ENCODE data around the gene PDHB. TPM values are rescaled to one million over a fixed set of nuclear protein-coding genes. Genes with fewer than 3 reads are reported as not detected.

PDHB gene
- total RNA-seq, result 60.1 and 64.4 TPM in 2 replicates

DNA sequence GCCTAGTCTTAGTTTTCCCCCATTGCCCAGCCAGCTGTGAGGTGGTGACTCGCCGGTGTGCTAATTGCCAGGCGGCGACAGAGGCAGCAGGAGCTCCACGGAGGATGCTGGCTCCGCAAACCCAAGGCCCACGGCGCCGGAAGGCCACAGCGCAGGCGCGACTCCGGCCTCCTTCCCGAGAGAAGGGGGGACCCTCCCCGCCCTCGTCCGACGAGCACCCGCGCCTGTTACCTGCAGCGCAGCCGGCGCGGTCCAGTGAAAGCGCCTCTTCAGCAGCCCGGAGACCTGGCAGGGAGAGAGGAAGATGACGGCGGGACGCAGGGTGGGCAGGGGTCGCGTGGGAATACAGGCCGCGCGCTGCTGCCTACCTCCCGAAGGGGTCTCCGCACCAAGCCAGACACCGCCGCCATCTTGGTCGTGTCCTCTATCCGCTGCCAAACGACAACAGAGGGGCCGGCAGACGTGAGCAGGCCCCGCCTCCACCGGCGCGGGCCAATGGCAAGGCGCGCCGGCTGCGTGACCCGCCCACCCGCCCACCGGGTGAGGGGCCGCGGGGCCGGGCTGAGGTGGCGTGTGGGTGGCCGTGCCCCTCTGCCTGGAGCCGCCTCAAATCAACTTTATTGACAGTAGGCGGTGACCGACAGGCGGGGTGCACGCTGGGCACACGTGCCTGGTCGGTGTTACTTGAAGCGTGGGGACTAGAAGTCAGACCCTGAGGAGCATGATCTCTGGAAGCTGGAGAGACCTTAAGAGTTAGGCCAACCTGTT lies at the start of gene PDHB:
TSS of gene PDHB (minus strand) at position 433 of the 768 bp plus-strand sequence. CDS start at position 410, 23 bp downstream.
- intact Hi-C loops (cut with micrococcal nuclease), result loop anchor here (1.0 to 5.0 kb wide), 7 partner anchors 38 to 196 kb away; partner anchors contain the start of genes ABHD6, HTD2, PXK and RPP14

DNA sequence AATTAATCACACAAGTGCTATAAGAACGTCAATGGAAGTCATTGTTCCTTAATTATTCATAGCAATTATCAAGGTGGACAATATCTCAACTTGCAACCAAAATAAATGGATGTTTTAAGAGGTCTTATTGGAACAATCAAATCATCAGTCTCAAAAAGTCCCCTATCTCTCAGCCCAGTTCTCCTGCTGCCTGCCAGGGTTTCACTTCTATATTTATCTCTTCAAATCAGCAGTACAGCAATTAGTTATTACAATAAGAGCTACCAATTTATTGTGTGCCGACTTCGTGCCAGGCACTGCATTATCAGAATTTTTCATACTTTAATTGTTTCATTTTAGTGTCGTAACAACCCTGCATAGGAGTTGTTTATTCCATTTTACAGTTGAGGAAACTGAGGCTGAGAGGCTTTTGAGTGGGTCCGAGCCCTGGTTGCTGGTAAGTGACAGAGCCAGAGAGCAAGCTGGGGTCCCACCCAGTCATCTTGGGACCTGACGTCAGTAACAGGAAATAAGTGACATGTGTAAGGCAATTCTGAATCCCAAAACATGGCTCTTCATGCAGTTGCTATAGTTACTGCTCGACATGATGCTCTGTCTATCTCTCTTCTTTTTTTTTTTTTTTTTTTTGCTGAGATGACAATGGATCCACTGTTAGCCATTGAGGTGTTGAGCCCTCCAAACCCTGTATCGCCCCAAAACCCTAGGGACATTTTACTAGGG lies 49.4 kb upstream of the PDHB start:
- intact Hi-C loops (cut with micrococcal nuclease), result no loop called here

DNA sequence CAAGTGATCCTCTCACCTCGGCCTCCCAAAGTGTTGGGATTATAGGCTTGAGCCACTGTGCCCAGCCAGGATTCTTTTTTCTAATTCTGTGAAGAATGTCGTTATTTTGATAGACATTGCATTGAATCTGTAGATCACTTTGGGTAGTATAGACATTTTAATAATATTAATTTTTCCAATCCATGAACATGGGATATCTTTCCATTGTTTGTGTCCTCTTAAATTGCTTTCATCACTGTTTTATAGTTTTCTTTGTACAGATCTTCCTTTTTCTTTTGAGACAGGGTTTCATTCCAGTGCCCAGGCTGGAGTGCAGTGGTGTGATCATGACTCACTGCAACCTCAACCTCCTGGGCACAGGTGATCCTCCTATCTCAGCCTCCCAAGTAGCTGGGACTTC lies 46.7 kb upstream of the PDHB start:
- intact Hi-C loops (cut with micrococcal nuclease), result no loop called here

GRCh38 chr3:58478781-58479180 lies 45.1 kb upstream of the PDHB start:
- intact Hi-C loops (cut with micrococcal nuclease), result no loop called here

DNA sequence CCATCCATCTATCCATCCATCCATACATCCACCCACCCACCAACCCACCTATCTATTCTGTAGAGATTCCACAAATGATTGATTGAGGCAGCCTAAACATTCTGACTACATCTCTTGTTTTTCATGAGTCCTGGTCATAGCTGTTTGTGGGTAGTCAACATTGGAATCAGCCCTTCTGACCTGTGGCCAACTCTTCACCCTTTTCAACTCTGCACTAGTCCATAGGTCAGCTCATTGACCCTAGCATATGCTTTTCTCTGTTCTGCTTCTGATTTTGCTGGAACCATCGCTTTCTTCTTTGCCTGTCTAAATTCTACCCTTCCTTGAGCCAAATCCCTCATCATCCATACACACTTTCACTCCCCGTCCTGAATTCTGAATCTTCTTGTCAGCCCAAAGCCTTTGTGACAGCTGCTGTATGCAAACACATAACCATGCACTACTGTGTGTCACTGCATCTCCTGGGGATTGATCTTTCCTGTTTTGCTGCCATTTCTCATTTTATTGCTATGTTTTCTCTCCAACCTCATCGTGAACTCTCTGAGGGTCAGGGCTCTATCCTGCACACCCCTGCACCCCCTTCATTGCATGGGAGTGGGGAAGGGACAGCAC lies 41.4 kb upstream of the PDHB start:
- intact Hi-C loops (cut with micrococcal nuclease), result no loop called here

DNA sequence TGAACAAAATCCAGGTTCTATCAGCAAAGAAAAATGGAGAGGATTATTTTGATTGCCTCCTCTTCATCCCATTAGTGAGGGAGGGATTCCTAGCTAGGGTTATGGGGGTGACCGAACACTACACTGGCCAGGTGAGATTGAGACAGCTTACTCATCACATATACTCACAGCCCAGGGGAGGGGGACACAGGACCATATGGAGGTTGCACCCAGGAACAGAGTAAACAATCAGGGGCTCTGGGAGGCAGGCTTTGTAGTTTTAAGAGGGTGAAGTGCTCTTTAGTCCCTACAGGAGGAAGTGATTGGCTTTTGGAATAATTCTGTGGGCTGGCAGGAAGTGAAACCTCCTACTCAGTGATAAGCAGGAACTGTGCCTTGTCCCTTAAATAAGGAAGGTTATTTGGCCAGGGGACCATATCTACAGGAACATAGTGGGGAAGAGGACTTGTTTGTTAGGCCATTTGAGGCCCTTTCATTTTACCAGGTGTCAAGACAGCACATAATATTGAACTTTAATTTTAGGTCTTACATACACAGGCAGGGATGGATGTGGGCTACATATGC lies 40.8 kb upstream of the PDHB start:
- intact Hi-C loops (cut with micrococcal nuclease), result no loop called here

- intact Hi-C loops (cut with micrococcal nuclease), result no loop called here
These were observed 39.6 kb upstream of the PDHB start for GRCh38 chr3:58473275-58473674.

- intact Hi-C loops (cut with micrococcal nuclease), result loop anchor here (1.0 to 2.0 kb wide), 4 partner anchors 8 to 62 kb away; partner anchors contain the start of genes KCTD6 and PDHB
These were observed 37.6 kb upstream of the PDHB start for GRCh38 chr3:58471025-58471887.

GRCh38 chr3:58470363-58471024 lies 36.9 kb upstream of the PDHB start:
- intact Hi-C loops (cut with micrococcal nuclease), result loop anchor here (1.0 to 2.0 kb wide), 4 partner anchors 7 to 62 kb away; partner anchors contain the start of genes KCTD6 and PDHB

GRCh38 chr3:58469096-58469495 lies 35.5 kb upstream of the PDHB start:
- intact Hi-C loops (cut with micrococcal nuclease), result no loop called here

- intact Hi-C loops (cut with micrococcal nuclease), result no loop called here
These were observed 33.4 kb upstream of the PDHB start for GRCh38 chr3:58466899-58467563.

- intact Hi-C loops (cut with micrococcal nuclease), result no loop called here
These were observed 31.2 kb upstream of the PDHB start for GRCh38 chr3:58464866-58465265.

DNA sequence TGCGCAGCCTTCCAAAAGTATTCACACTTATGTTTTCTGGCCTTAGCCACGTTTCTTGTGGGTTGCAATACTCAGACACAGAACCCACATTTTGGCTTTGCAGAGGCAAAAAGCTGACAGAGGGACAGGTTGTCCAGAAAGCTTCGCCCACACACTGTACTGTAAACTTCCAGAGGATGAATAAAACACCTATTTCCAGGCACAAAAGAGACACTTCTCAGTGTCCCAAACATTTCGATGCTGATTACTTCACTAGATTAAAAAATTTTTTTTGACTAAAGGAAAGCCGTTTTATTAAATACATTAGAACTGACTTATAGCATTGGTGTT lies 30.3 kb upstream of the PDHB start:
- intact Hi-C loops (cut with micrococcal nuclease), result loop anchor here (1.0 kb wide), 3 partner anchors 7 to 68 kb away; no protein-coding TSS in a partner anchor

GRCh38 chr3:58463181-58463941 lies 29.7 kb upstream of the PDHB start:
- intact Hi-C loops (cut with micrococcal nuclease), result loop anchor here (1.0 kb wide), 3 partner anchors 8 to 69 kb away; no protein-coding TSS in a partner anchor

DNA sequence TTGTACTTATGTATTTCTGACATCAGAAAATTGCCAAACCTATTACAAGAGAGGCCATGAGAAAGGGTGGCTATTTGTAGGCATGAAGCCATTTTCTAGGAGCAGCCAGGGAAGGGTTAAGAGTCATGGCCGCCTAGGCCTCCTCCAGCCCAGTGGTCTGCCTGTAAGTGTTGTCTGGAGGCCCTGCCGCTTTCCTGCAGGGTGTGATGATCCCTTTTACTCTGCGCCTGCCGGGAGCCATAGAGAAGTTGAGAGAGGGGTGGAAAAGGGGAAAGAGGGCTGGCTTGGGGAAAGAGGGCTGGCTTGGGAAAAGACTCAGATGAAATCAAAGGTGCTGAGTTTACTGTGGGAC lies 29.2 kb upstream of the PDHB start:
- intact Hi-C loops (cut with micrococcal nuclease), result loop anchor here (1.0 kb wide), 3 partner anchors 8 to 69 kb away; no protein-coding TSS in a partner anchor

- intact Hi-C loops (cut with micrococcal nuclease), result no loop called here
These were observed 25.5 kb upstream of the PDHB start for GRCh38 chr3:58459160-58459559.

DNA sequence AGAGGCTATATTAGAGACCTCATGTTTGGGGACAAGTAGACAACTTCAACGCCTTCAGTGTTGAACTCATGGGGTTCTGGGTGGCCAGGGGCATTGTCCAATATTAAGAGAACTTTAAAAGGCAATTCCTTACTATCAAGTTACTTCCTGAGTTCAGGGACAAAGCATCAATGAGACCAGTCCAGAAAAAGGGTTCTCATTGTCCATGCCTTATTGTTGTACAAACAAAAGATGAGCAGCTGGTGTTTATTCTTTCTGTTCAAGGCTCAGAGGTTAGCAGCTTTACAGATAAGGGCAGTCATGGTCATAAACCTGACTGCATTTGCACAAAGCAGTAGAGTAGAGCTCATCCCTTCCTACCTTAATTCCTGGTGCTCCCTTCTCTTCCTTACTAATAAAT lies 18.5 kb upstream of the PDHB start:
- intact Hi-C loops (cut with micrococcal nuclease), result no loop called here

DNA sequence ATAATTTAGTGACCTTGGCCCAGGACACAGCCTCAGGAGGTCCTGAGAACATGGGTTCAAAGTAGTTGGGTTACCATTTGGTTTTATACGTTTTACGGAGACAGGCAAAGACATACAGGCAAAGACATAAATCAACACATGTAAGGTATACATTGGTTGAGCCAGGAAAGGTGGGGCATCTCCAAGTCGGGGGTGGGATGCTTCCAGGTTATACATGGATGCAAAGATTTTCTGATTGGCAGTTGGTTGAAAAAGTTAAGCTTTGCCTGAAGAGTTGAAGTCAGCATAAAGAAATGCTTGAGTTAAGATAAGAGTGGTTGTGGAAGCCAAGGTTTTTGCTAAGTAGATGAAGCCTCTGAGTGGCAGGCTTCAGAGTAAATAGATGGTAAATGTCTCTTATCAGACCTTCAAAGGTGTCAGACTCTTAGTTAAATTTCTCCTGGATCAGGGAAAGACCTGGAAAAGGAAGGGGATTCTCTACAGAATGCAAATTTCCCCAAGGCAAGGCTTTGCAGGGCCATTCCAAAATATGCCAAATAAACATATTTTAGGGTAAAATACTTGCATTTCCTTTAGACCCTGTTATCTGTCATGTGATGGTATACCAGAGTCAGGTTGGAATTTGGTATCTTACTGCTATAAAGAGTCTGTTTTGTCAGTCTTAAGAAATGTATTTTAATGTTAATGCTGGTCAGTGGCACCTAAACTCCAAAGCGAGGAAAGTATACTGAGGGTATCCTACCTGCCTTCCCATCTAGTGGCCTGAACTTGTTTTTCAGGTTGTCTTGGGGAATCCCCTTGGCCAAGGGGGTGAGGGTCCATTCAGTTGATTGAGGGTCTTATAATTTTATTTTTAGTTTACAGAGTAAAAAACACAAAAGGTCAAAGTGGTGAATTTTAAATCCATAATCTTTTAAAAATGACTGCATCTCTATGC lies 8.2 kb upstream of the PDHB start:
- intact Hi-C loops (cut with micrococcal nuclease), result no loop called here

All from T-helper 2 cell treated with Interferon-gamma antibody and Interleukin-4, amounts not matched to agents 100 ng/mL and 5 ng/mL, for 36 hours (primary cell).